Natural killer cell (primary cell): ENCODE measurements around the gene BRINP2. TPM values are rescaled to one million over a fixed set of nuclear protein-coding genes. Genes with fewer than 3 reads are reported as not detected.

ENCODE experiments used
- ATAC-seq, 3 donors: fragments of 150-1000 bp in 2 of 3; fragments of 200-7000 bp in 1 of 3; cut with Tn5 transposase; 1 replicate in 1 of 3; 2 replicates in 2 of 3; pipeline ENCODE4 v1.10.0; 2021; ENCODE audit warnings: mild to moderate bottlenecking in 2 of 3, moderate library complexity in 2 of 3
- DNase-seq, 2 donors: peaks; one replicate each; pipeline versions ENCODE4 v3.0.0 to v3.0.0-alpha.2; 2013 to 2021; ENCODE audit warnings: mixed read lengths in 1 of 2
- H3K27ac ChIP-seq: one replicate; pipeline ENCODE4 v1.5.1; 2013; ENCODE audit warnings: mild to moderate bottlenecking, low read length
- H3K27me3 ChIP-seq: one replicate; pipeline ENCODE4 v1.6.1; 2013; ENCODE audit warnings: low read length; ENCODE audit not compliant: control insufficient read depth, insufficient read depth
- H3K36me3 ChIP-seq: one replicate; pipeline ENCODE4 v1.6.1; 2013; ENCODE audit warnings: low read length; ENCODE audit not compliant: control insufficient read depth, insufficient read depth
- H3K4me1 ChIP-seq: one replicate; pipeline ENCODE4 v1.6.1; 2013; ENCODE audit warnings: low read length; ENCODE audit not compliant: control insufficient read depth, insufficient read depth
- H3K4me3 ChIP-seq: one replicate; pipeline ENCODE4 v1.5.1; 2013; ENCODE audit warnings: low read length
- H3K9me3 ChIP-seq: one replicate; pipeline ENCODE4 v1.6.1; 2013; ENCODE audit warnings: low read length; ENCODE audit not compliant: control insufficient read depth, insufficient read depth
- H3K27ac Mint-ChIP-seq, 2 donors: one replicate each; pipeline ENCODE4 v1.8.0; 2022; ENCODE audit warnings: mild to moderate bottlenecking in 2 of 2, mixed read lengths in 2 of 2, moderate library complexity in 1 of 2
- H3K27me3 Mint-ChIP-seq, 2 donors: one replicate each; pipeline ENCODE4 v1.8.0; 2022; ENCODE audit warnings: low read depth in 2 of 2, mixed read lengths in 2 of 2
- H3K36me3 Mint-ChIP-seq: one replicate; pipeline ENCODE4 v1.8.0; 2022; ENCODE audit warnings: mixed read lengths
- H3K4me1 Mint-ChIP-seq, 2 donors: one replicate each; pipeline ENCODE4 v1.8.0; 2022; ENCODE audit warnings: mixed read lengths in 2 of 2
- H3K4me3 Mint-ChIP-seq: one replicate; pipeline ENCODE4 v1.8.0; 2022; ENCODE audit warnings: mild to moderate bottlenecking, moderate library complexity, mixed read lengths
- H3K9me3 Mint-ChIP-seq, 2 donors: one replicate each; pipeline ENCODE4 v1.8.0; 2022; ENCODE audit warnings: mixed read lengths in 2 of 2
- CTCF ChIP-seq: fragments of 200-600 bp; IDR thresholded peaks from one replicate; pipeline ENCODE4 v1.8.0; 2022; ENCODE audit warnings: antibody characterized with exemption
- WGBS: methylation state at CpG from one replicate; pipeline ENCODE4 v1.1.7; 2013; ENCODE audit warnings: missing lambda C conversion rate; ENCODE audit not compliant: insufficient coverage; 5-methylcytosine and 5-hydroxymethylcytosine counted together
- intact Hi-C: fragments of 100-400 bp; cut with micrococcal nuclease; formaldehyde crosslinking; loops from one replicate; pipeline ENCODE4 v1.14.2; 2022
- total RNA-seq, 4 donors: library from RNA; stranded (reverse); fragments of 120-200 nt in 1 of 4; gene quantifications; one replicate each; pipeline versions ENCODE4 v1.2.3 to v1.2.4, GENCODE V29; 2013 to 2022

The BRINP2 gene
- total RNA-seq, 3 donors from 2014 or later (not counting 1 experiment from before 2014, with no cell fraction given) = not detected

GRCh38 chr1:177174921-177175634 is 4.3 kb downstream of the BRINP2 start:
- intact Hi-C loops = no loop called here

GRCh38 chr1:177181280-177181630 is 10.5 kb downstream of the BRINP2 start:
- WGBS = 11% methylated on average over 13 of the region's 13 CpGs
- Histone ChIP-seq H3K27ac (no peak overlapping the region), H3K4me1 (peaks cover 6% of the 10 kb centered on the region), H3K36me3 (no peaks in the 10 kb centered on the region), H3K27me3 (no peaks in the 10 kb centered on the region), H3K9me3 (no peaks in the 10 kb centered on the region), H3K4me3 (no peak overlapping the region)
- Mint-ChIP-seq H3K4me1 (peaks cover 0 to 6% of the 10 kb centered on the region in 2 donors), H3K9me3 (peaks cover 4 to 5% of the 10 kb centered on the region in 2 donors), H3K27ac (no peak overlapping the region), H3K4me3 (no peak overlapping the region), H3K27me3 (peaks cover 11 to 14% of the 10 kb centered on the region in 2 donors), H3K36me3 (no peaks in the 10 kb centered on the region)
- TF ChIP-seq CTCF = no peak
- intact Hi-C loops = no loop called here
- DNase-seq (no peak), ATAC-seq (no peak)

More at GRCh38 chr1:177174921-177175634, 4.3 kb downstream of the BRINP2 start:
- no peak overlapping the region for H3K4me3 Mint-ChIP-seq
- peaks cover 6% of the 10 kb centered on the region for H3K27me3 ChIP-seq
- 83% methylated on average over 6 of the region's 6 CpGs for WGBS
- ATAC-seq (no peak), DNase-seq (no peak)
- no peaks in the 10 kb centered on the region for H3K36me3 ChIP-seq
- H3K9me3 ChIP-seq = peaks cover 3% of the 10 kb centered on the region
- no peaks in the 10 kb centered on the region for H3K4me1 Mint-ChIP-seq
- TF ChIP-seq CTCF = no peak
- peaks cover 0 to 7% of the 10 kb centered on the region in 2 donors for H3K27me3 Mint-ChIP-seq
- H3K4me3 ChIP-seq = no peak overlapping the region
- no peaks in the 10 kb centered on the region for H3K36me3 Mint-ChIP-seq
- peaks cover 0 to 5% of the 10 kb centered on the region in 2 donors for H3K9me3 Mint-ChIP-seq
- H3K27ac Mint-ChIP-seq = no peak overlapping the region
- no peak overlapping the region for H3K27ac ChIP-seq
- H3K4me1 ChIP-seq = no peaks in the 10 kb centered on the region

GRCh38 chr1:177181631-177182291 is 11.0 kb downstream of the BRINP2 start:
- WGBS = 2% methylated on average over 32 of the region's 32 CpGs
- intact Hi-C loops = no loop called here

More at GRCh38 chr1:177181631-177182291, 11.0 kb downstream of the BRINP2 start:
- H3K27ac Mint-ChIP-seq = no peak overlapping the region
- Histone ChIP-seq H3K4me3 (no peak overlapping the region), H3K36me3 (no peaks in the 10 kb centered on the region), H3K27ac (no peak overlapping the region), H3K27me3 (no peaks in the 10 kb centered on the region), H3K9me3 (no peaks in the 10 kb centered on the region), H3K4me1 (peaks cover 6% of the 10 kb centered on the region)
- peak in 1 of 2 donors; percentile 14 for DNase-seq
- peaks cover 2 to 4% of the 10 kb centered on the region in 2 donors for H3K9me3 Mint-ChIP-seq
- H3K4me1 Mint-ChIP-seq = peaks cover 0 to 6% of the 10 kb centered on the region in 2 donors
- peak in 2 of 3 donors; percentile 46 to 50 for ATAC-seq
- no peak overlapping the region for H3K4me3 Mint-ChIP-seq
- no peak for TF ChIP-seq CTCF
- peaks cover 11 to 14% of the 10 kb centered on the region in 2 donors for H3K27me3 Mint-ChIP-seq
- no peaks in the 10 kb centered on the region for H3K36me3 Mint-ChIP-seq
